H1 (cell line): Measurements from ENCODE around the gene RAPGEF5. TPM values are rescaled to one million over a fixed set of nuclear protein-coding genes. Genes with fewer than 3 reads are reported as not detected.

Experiments
- CTBP2 ChIP-seq: IDR thresholded peaks from 2 replicates; pipeline ENCODE4 v1.7.0; 2011; ENCODE audit warnings: borderline replicate concordance, mild to moderate bottlenecking, moderate library complexity, mixed read lengths, low read length; ENCODE audit not compliant: insufficient read depth, insufficient read length
- EP300 ChIP-seq, 2 experiments: IDR thresholded peaks; 1 replicate in 1 of 2; 2 replicates in 1 of 2; pipeline ENCODE4 v1.6.1; 2011 to 2012; ENCODE audit warnings: low read depth in 2 of 2, low read length in 2 of 2, mild to moderate bottlenecking in 2 of 2, borderline replicate concordance in 1 of 2, inconsistent platforms in 1 of 2, moderate library complexity in 1 of 2
- SIN3A ChIP-seq, 2 experiments: IDR thresholded peaks in 1 of 2; conservative IDR thresholded peaks in 1 of 2; 2 replicates each; pipeline ENCODE4 v1.6.1; 2011 to 2012; ENCODE audit warnings: low read length in 2 of 2, improper control_type of control experiment in 1 of 2, low read depth in 1 of 2, mild to moderate bottlenecking in 1 of 2
- TAF7 ChIP-seq: optimal IDR thresholded peaks from 2 replicates; pipeline ENCODE3; 2011; ENCODE audit warnings: low read depth, mild to moderate bottlenecking, inconsistent platforms, low read length, moderate library complexity, borderline replicate concordance
- TEAD4 ChIP-seq: IDR thresholded peaks from 2 replicates; pipeline ENCODE4 v1.6.1; 2012; ENCODE audit warnings: low read depth, low read length, inconsistent platforms, mixed read lengths
- polyA plus RNA-seq, 7 experiments: library from polyadenylated mRNA; depleted of rRNA in 3 of 7; stranded (reverse) in 5 of 7; unstranded in 2 of 7; fragments of >200 nt in 5 of 7; fragments of 200-250 nt in 2 of 7; gene quantifications; 1 replicate in 5 of 7; 2 replicates in 1 of 7; 4 replicates in 1 of 7; pipeline versions ENCODE4 v1.2.1 to v1.2.3, GENCODE V29; 2011 to 2013; ENCODE audit warnings: missing spikeins in 2 of 7, mixed read lengths in 2 of 7
- total RNA-seq: library from RNA; stranded (reverse); fragmentation: NEBNext Ultra II Directional; extraction: Animal tissue kit (Norgen Biotek cat#: 25700); gene quantifications from 2 replicates; pipeline ENCODE4 v1.2.1, GENCODE V29; 2021
- TF ChIP-seq, protein P1 (sequence below): IDR thresholded peaks from 2 replicates; pipeline ENCODE4 v1.6.1; 2012; ENCODE audit warnings: inconsistent platforms

RAPGEF5 gene
- total and polyA plus RNA-seq, 2 of the 8 experiments (the other 6 are each of a cell fraction or from before 2014, with no cell fraction given), result 4.4 to 22.9 TPM

DNA sequence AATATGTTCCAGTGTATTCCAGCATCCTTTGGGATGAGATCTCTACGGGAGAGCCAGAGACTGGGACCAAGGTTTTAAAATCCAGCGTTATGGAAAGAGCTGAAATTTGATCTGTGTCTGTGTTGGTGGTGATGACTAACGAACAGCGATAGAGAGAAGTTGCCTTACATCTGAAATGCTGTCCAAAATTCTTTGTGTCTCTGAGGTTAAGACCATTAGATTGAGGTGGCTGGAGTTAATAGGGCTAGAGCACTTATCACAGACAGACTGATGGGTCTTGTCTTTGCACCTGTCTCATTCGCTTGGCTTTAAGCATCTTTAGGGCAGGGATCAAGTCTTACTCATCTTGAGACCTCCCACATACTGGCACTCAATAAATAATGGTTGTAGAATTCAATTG lies 41.0 kb upstream of the RAPGEF5 start (continued):
- TF ChIP-seq EP300 (IDR thresholded peaks at IDR 0.05; ENCODE audit: borderline replicate concordance in 1 of 2, low read depth in 2 of 2, low read length in 2 of 2) (no peak), CTBP2 (no peak), TAF7 (no peak), TEAD4 (no peak), SIN3A (conservative IDR thresholded peaks at IDR 0.05 in 1 of 2, IDR thresholded peaks at IDR 0.05 in 1 of 2; ENCODE audit: low read depth in 1 of 2, low read length in 2 of 2) (no peak)
- TF ChIP-seq, protein P1, sequence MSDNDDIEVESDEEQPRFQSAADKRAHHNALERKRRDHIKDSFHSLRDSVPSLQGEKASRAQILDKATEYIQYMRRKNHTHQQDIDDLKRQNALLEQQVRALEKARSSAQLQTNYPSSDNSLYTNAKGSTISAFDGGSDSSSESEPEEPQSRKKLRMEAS, result no peak
- TF ChIP-seq, all 59 proteins: peak for 0
